ENCODE measurements around the gene FGFRL1.

Gene FGFRL1

GRCh38 chr4:990746-991367 is 20.6 kb upstream of the FGFRL1 start:
- TF ChIP-seq CTCF (conservative IDR thresholded peaks at IDR 0.05; ENCODE audit: control insufficient read depth, insufficient read depth, low read depth, low read length): no peak
- no peak for DNase-seq (ENCODE audit: low read depth)
- H3K4me3 ChIP-seq (ENCODE audit: control insufficient read depth, low read depth, low read length): no peak overlapping the region

- no peak for TF ChIP-seq CTCF (conservative IDR thresholded peaks at IDR 0.05; ENCODE audit: control insufficient read depth, insufficient read depth, low read depth, low read length)
- DNase-seq (ENCODE audit: low read depth): no peak
- no peak overlapping the region for H3K4me3 ChIP-seq (ENCODE audit: control insufficient read depth, low read depth, low read length)
Measured at GRCh38 chr4:991451-992296, 19.8 kb upstream of the FGFRL1 start.

- no peak for DNase-seq (ENCODE audit: low read depth)
- H3K4me3 ChIP-seq (ENCODE audit: control insufficient read depth, low read depth, low read length): no peak overlapping the region
- no peak for TF ChIP-seq CTCF (conservative IDR thresholded peaks at IDR 0.05; ENCODE audit: control insufficient read depth, insufficient read depth, low read depth, low read length)
Measured at GRCh38 chr4:992297-993110, 18.9 kb upstream of the FGFRL1 start.

- H3K4me3 ChIP-seq (ENCODE audit: control insufficient read depth, low read depth, low read length): no peak within 1 kb of the TSS
- no peak for TF ChIP-seq CTCF (conservative IDR thresholded peaks at IDR 0.05; ENCODE audit: control insufficient read depth, insufficient read depth, low read depth, low read length)
- DNase-seq (ENCODE audit: low read depth): no peak
Measured at GRCh38 chr4:993111-994029, 18.1 kb upstream of the FGFRL1 start, which contains the start of gene SLC26A1. TSS of gene SLC26A1 (minus strand) at chr4:993404. CDS start at chr4:991703, 1,701 bp downstream.

GRCh38 chr4:995311-996026 is 16.0 kb upstream of the FGFRL1 start:
- TF ChIP-seq CTCF (conservative IDR thresholded peaks at IDR 0.05; ENCODE audit: control insufficient read depth, insufficient read depth, low read depth, low read length): no peak
- DNase-seq (ENCODE audit: low read depth): no peak
- H3K4me3 ChIP-seq (ENCODE audit: control insufficient read depth, low read depth, low read length): no peak overlapping the region
